GM19328 (cell line): ENCODE measurements around the gene CHRNA5.

Experiments
- ATAC-seq: cut with Tn5 transposase; IDR thresholded peaks from one replicate; pipeline ENCODE4 v1.9.1; 2021; ENCODE audit warnings: mild to moderate bottlenecking, moderate library complexity; ENCODE audit not compliant: unreplicated experiment

Gene CHRNA5

DNA sequence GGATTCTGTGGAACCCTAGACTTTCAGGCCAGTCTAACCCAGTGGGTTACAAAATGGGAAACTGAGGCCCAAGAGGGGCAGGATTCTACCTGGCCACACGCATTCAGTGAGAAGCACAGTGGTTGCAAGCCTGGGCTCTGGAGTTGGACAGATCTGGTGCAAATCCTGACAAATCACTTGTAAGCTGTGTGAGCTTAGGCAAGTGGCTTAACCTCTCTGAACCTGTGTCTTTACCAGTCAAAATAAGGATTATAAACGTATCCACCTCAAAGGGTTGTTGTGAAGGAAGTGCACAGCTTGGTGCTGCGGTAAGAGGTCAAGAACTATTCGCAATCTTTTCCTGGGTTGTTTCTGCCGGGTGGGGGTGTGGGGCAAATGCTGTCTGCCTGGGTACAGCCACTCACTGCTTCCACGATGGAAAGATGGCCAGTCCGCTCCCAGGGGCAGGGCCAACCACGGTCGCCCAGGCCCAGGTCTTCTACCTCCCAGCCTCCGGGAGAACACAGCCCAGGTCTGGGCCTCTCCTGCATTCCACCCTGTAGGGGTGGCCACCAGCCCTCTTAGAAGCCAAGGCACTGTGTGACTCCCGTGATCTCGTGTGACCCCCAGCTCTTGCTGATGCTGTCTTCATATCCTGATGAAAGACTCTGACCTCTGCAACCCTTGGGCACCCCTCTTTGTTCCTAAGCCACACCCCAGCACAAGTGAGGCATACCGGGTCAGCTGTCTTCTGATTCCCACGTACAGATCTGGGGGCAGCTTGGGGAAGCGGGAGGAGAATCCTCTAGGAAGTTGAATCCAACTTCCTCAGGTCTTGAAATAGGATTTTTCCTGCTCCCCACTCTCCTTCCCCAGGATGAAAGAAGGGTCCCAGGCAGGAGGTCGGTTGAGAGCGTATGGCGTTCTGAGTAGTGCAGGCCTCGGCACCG is 54.0 kb downstream of the CHRNA5 start:
- no peak for ATAC-seq

DNA sequence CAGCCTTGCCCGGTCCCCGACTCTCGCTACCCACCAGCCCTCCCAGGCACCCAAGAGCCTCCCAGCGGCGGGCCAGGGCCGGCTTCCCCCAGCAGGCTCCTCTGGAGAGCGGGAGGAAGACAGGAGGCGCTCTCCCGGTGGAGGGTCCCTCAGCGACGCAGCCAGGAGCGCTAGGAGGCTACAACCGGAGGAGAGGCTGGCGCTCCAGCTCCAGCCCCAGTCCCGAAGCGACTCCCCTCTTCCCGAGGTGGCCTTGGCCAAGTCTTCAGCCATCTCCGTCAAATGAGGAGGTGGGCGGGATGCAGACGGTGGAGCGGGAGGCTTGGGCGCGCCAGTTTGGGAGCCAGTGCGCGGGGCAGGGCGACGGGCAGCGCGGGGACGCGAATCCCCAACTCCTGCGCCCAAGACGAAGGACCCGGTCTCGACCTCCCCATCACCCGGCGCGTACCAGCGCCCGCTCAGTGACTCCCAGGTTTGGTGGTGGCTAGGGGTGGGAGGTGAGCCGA is 54.8 kb downstream of the CHRNA5 start:
- no peak for ATAC-seq

DNA sequence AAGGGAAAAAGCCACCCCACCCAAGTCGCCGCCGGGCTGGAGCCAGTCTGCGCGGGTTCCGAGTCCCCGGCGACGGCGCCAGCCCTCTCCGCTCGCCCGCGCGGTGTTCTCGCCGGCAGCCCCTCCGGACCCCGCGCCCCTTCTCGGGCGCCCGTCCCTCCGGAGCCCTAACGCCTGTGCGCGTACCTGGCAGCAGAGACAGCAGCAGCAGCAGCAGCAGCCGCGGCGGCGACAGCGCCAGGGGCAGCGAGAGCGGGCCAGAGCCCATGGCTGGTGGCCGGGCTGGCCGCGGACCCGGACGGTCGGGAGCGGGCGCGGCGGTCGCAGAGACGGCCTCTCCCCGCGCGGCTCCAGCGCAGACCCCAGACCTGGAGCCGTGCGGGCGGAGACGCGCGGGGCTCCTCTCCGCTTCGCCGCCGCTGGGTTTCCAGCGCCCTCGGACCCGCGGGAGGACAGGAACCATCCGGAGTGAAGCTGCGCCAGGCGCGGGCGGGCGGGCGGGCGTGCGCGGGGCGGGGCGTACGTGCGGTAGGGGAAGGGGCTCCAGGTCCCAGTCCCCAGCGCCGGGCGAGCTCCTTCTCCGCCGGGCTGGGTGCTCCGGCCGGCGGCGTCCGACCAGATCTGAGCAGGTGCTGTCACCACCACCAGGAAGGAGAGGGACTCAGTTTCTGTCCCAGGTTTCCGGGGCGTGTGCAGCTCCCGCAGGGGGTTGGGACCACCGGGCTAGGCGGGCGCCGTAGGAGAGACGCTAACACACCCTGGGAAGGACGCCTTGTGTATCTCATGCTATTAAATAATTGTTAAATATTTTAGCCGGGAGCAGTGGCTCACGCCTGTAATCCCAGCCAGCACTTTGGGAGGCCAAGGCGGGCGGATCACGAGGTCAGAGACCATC is 55.5 kb downstream of the CHRNA5 start, which contains the start of gene CHRNA3:
Gene CHRNA3, minus strand, starts transcription at position 470 of the 895 bp plus-strand sequence. Its CDS starts 202 bp downstream, at position 268.
- ATAC-seq = no peak

DNA sequence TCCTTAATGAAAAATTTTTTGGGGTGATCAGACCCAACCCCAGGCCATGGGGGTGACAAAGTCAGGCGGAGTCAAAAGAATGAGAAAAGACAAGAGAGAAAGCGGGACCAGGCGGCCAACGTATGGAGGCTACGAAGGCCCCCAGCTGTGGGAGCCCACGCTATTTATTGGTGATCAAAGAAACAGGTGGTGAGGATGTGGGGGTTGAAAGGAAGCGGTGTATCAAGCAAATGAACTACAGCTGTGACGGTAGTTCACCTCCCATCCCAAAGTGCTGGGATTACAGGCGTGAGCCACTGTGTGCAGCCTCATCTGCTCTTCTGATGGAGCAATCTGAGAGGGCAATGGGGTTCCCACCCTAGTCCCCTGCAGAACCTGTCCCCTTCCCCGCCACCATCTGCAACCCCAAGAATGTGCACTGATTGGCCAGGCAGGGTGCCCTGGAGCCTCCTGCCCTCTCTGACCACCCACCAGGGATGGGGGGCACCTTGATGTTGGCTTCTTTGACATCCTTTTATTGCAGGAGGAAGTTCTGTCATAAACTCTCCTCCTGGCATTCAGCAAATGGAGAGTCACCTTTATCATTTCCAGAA is 56.6 kb downstream of the CHRNA5 start:
- ATAC-seq = no peak

DNA sequence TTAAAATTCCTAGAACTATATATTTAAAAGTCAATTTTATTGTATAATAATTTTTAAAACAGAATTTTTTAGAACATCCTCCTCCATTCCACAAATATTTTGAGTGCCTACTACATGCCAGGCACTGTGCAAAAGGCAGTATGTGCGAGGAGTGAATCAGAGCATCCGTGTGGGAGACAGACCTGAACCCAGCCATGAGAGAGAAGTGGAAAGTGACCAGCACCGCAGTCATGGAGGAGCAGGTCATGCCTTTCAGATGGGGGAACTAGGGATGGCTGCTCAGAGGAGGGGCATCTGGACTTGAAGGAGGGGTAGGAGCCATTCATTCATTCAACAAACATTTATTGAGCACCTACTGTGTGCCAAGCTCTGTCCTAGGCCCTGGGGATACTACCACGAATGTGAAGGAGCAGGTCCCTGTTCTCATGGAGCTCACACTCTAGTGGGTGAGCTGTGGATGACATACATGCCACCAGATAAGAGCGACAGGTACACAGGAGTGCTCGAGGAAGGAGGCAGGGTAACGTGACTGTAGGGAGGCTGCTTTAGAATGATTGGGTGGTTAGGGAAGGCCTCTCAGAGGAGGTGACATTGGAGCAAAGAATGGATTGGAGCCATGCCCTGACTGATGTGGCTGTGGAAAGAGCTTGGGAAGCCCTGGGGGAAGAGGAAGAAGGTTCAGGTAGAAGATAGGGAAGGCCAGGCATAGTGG is 58.6 kb downstream of the CHRNA5 start:
- no peak for ATAC-seq

DNA sequence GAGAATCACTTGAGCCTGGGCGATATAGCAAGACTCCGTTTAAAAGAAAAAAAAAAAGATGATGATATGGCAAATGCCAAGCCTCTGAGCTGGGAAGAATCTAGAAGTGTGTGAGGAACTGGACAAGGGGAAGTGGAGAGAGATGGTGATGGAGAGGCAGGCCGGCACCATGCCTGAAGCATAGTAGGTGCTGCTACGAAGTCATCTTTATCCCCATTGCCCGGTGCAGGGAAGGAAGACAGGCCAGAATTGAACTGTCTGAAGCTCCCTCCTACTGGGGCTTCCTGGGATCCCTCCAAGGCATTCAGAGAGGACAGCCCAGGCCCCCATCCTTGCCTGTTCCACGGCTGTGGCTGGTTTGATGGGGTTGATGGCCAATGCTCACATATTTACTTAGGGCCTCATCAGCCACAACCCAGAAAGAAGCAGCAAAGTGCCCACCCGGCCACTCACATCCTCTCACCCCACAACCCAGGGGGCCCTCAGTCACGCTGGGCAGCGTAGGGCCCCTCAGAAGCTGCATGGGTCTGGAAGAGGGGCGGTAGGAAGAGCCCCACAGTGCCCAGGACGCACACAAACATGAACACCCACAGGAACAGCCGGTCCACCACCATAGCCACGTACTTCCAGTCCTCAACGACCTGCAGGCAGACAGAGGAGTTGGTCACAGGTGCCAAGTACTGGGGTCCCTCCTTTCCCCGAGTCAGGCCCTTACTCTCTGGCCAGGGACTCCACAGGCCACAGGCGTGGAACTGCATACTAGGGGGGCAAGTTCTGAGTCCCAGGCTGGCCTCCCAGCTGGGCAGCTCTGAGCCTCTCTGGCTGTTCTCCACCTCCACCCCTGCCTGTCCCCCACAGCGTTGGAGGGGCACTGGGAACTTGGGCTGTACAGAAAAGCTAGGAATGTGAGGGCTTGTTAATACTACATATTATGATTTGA is 59.6 kb downstream of the CHRNA5 start:
- ATAC-seq = no peak

DNA sequence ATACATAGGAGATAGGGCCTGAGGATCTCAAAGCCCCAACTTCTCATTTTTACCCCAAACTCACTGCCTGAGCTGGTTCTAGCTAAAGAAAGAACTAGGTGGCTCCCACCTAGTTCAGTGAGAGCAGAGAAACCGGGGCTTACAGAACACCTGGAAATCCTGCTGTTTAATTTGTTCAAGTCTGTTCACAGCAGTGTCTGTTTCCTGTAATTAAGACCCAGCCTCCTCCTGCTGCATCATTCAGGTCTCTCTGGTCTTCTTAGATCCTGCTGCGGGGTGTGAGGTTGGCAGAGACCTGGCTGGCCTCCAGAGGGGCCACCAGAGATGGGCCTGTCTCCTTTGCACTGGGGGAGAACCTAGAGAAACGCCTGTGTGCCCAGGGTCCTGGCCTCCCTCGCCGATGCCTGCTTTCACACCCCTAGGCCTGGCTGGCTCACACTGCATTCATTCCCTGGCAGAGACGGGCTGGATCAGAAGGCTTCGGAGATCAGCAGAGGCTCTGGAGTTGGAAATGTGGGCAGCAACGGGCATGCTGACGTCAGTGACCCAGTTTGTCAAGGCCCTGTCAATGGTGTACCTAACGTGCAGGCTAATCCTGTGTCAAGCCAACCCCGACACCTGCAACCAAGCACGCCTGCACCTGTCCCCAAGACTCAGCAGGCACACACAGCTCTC is 60.4 kb downstream of the CHRNA5 start:
- ATAC-seq = no peak

DNA sequence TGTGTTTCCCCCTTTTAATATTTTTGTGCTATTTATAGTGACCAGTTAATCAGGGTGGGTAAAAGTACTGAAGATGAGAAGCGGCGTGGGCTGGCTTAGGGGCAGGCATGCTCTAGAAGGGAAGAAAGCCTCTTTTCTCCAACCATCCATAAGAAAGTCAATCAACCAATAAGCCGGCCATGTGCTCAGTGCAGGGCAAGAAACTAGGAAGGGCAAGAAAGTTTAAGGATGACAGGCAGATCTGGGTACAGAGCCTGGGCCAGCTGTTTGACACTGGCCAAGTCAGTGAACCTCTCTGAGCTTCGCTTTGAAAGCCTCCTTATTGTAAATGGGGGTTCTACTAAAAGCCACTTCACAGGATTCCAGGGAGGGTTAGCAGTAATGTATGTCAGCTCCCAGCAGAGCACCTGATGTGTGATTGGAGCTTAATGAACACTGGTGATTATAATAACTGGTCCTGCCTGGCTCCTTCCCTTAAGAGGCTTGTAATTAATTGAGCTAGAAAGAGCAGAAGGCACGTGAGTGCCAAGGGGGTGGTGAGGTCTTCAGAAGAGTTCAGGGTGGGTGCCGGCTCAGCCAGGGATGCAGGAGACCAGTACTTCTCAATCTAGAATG is 61.2 kb downstream of the CHRNA5 start:
- no peak for ATAC-seq

DNA sequence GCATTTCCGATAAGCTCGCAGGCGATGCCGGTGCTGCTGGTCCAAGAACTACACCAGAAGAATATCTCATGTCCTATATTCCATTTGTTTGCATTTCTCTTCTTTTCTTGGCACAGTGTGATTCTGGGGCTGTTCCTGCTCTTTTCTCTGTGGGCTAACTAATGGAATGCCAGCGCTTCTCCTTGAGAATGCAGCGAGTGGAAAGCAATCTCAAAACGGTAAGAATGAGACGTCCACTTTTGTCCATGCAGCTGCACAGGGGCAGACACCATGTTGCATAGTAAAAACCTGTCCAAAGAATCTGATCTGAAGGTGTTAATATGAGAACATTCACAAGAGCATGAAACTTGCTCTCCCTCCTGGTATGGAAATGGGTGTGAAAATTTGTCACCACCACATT is 62.0 kb downstream of the CHRNA5 start:
- ATAC-seq = no peak

DNA sequence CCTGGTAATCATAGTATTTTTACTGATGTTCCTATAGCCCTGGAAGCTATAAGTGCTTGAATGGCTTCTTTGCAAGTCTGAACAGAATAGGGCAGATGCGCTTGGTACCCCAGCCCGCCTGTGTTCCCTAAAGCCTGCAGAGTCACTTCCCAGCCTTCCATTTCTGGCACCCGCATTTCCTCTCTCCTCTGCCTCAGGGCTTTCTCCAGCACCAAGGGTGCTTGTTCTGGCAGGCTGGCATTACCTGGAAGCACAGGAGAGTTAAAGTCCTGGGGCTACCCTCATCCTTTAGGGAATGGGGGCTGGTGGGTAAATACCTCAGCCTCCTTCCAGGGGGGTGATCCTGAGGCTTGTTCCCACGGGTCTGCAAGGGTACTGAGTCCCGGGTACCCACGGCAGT is 62.9 kb downstream of the CHRNA5 start:
- no peak for ATAC-seq

DNA sequence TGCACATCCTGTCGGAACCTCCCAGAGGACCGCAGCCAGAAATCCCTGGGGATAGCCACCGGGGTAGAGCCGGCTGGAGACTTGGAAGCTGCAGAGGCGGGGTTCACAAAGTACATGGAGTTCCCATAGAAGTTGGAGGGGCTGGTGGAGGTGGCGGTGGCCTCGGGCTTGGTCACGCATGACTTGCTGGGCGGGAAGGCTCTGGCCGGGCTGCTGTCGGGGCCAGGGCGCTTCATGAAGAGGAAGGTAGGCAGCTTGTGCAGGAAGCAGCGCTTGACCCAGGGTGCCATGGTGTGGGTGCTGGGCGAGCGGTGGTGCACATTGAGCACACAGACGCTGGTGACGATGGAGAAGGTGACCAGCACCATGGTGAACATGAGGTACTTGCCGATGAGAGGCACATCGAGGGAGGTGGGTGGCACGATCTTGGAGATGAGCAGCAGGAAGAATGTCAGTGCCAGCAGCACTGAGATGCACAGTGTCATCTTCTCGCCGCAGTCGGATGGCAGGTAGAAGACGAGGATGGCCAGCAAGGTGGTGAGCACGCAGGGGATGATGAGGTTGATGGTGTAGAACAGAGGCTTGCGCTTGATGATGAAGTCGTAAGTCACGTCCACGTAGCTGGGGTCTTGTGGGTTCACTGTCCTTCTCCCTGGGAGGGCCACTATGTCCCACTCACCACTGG is 63.9 kb downstream of the CHRNA5 start:
- ATAC-seq = no peak

DNA sequence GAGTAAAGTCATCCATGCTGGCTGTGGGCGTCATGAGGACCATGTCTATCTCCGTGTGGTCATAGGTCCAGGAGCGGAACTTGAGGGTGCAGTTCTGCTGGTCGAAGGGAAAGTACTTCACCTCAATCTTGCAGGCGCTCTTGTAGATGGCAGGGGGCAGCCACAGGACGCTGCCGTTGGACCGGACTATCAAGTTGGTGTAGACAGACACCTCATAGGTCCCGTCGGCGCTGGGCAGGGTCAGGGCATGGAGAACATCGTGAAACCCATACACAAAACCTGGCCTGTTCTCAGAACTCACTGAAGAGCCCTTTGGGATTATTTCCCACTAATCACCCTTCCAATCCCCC is 64.4 kb downstream of the CHRNA5 start:
- ATAC-seq = no peak

DNA sequence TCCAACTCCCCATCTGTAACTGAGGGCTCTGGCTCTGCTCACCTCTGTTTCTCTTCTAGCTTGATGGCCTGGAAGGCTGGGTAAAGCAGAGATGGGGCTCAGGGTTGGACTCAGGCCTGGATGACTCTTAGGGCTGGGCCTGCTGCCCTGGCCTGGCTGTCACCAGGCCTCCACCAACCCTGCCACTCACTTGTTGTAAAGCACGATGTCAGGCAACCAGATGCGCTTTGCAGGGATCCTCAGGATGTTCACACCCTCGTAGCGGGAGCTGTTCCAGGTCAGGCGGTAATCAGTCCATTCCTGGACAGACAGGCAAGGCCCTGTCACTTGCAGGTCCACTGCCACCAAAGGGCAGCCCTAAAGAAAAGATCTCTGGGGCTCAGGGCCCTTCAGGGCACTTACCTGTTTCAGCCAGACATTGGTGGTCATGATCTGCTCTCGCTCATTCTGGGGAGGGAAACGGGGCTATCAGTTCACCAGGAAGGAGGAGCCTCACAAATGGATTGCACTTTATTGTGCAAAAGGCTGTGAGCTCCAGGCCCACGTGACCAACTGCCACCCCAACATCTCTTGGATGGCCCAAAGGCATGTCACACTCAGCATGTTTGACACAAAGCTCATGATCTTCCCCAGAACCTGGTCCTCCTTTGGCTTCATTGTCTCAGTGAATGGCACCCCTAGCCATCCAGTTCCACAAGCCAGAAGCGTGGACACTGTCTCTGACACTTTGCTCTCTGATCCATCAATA is 65.7 kb downstream of the CHRNA5 start:
- ATAC-seq = no peak

DNA sequence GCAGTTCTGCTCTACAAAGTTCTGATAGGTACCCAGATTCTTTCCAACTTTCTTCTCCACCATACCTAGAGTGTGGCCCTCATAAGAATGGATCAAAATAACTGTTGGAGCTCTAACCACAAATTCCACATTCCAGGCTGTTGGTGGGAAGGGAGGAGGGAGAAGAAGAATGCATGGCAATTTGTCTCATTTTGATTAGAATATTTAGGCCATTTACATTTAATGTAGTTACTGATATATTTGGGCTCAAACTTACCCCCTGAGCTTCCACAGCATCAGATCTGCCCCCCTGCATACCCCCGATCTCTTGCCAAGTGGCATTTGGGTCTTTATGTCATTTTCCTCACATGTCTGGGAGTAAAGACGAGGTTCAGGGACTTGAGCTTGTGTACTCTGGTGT is 68.0 kb downstream of the CHRNA5 start:
- no peak for ATAC-seq

DNA sequence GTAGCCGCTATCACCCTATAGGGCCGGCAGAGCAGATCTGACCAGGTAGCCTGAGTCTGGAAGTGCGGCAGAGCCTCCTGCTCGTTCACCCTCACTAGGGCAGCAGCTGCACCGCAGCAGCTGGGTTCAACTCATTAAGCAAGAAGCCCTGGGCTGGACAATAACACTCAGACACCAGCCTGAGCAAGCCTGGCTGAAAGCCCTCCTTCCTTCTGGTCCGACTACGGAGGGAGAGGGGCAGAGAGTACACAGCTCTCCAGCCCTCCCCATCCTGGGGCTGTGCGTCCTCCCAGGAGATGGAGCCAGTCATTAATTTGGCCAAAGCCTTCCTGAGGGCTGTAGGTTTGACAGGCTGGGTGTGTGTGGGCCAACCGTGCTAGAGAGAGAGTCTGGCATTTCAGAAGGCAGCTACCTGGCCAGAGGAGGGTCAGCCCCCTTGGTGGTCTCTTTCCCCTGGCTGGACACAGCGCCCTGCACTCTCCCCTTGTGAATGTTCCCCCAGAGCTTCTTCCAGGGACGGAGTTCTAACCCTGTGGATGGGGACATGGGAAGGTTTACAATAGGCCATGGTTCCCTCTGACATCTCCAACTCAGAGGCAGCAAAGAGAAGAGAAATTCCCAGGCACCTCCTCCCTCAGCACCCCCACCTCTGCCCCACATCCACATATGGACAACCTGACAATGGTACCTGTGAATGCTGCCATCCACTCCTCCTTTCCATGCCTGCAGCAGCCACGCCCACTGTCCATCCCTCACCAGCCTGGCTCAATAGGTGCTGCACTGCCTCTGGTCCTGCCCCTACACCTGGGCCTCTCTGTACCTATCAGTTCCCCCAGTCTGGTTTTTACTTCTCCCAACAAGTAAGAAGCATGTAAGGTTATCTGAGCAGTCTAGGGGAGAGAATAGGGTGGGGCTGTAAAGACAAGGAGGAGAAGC is 69.2 kb downstream of the CHRNA5 start:
- no peak for ATAC-seq

DNA sequence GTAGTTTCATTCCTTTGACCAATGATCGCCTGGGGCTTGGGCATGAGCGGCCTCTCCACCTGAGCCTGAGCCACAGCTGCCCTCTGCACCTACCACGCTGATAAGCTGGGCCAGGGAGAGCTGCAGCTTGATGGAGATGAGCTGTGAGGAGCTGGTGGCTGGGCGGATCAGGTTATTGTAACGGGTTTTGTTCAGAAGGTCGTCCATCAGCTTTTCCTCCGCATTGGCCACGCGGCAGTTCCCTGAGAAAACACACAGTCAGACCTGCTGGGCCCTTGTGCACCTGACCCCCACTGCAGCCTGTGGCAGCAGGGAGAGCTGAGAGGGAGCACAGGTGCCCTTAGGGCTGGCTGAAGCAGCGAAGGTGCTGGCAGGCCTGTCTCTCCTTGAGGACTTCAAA is 70.0 kb downstream of the CHRNA5 start:
- no peak for ATAC-seq
